Central memory CD4-positive, alpha-beta T cell (primary cell): ENCODE results near the gene BCL2L1.

Experiments used
- DNase-seq: peaks from one replicate; pipeline ENCODE4 v3.0.0; 2022

The BCL2L1 gene

GRCh38 chr20:31723319-31724078, 831 bp upstream of the BCL2L1 start:
- peak; percentile 97 for DNase-seq

- no peak for DNase-seq
Measured at GRCh38 chr20:31723069-31723318, 326 bp upstream of the BCL2L1 start.

GRCh38 chr20:31721408-31722256, 1.0 kb downstream of the BCL2L1 start:
- peak; percentile 3 for DNase-seq

- no peak for DNase-seq
Measured at GRCh38 chr20:31720486-31721407, 1.9 kb downstream of the BCL2L1 start.

- no peak for DNase-seq
Measured at GRCh38 chr20:31719644-31720485, 2.8 kb downstream of the BCL2L1 start.

- peak; percentile 4 for DNase-seq
Measured at GRCh38 chr20:31718952-31719643, 3.6 kb downstream of the BCL2L1 start.

- peak; percentile 52 for DNase-seq
Measured at GRCh38 chr20:31717478-31718201, 5.0 kb downstream of the BCL2L1 start.

- no peak for DNase-seq
Measured at GRCh38 chr20:31716818-31717477, 5.7 kb downstream of the BCL2L1 start.

- no peak for DNase-seq
Measured at GRCh38 chr20:31716351-31716750, 6.3 kb downstream of the BCL2L1 start.

GRCh38 chr20:31715766-31716165, 6.9 kb downstream of the BCL2L1 start:
- no peak for DNase-seq

- DNase-seq = no peak
Measured at GRCh38 chr20:31713312-31714273, 9.1 kb downstream of the BCL2L1 start.

GRCh38 chr20:31712564-31713311, 9.9 kb downstream of the BCL2L1 start:
- no peak for DNase-seq

GRCh38 chr20:31712112-31712553, 10.5 kb downstream of the BCL2L1 start:
- no peak for DNase-seq

- no peak for DNase-seq
Measured at GRCh38 chr20:31711179-31712111, 11.2 kb downstream of the BCL2L1 start.

GRCh38 chr20:31710423-31711108, 12.1 kb downstream of the BCL2L1 start:
- no peak for DNase-seq

GRCh38 chr20:31709939-31710338, 12.7 kb downstream of the BCL2L1 start:
- DNase-seq = no peak
